H9 (cell line): ENCODE results near the gene PRUNE2. TPM values are rescaled to one million over a fixed set of nuclear protein-coding genes. Genes with fewer than 3 reads are reported as not detected.

Experiments used
- DNase-seq: peaks from one replicate; pipeline ENCODE4 v3.0.0-alpha.2; 2017
- H2AFZ ChIP-seq: one replicate; pipeline ENCODE4 v1.6.1; 2013; ENCODE audit warnings: mild to moderate bottlenecking, low read length, control low read depth, moderate library complexity
- H2AK5ac ChIP-seq: 2 replicates; pipeline ENCODE4 v1.6.1; 2013; ENCODE audit warnings: low read length, control low read depth, mixed read lengths; ENCODE audit not compliant: insufficient read length
- H2BK120ac ChIP-seq: one replicate; pipeline ENCODE4 v1.6.1; 2013; ENCODE audit warnings: low read depth, mild to moderate bottlenecking, low read length, control low read depth, inconsistent platforms; ENCODE audit not compliant: poor library complexity, severe bottlenecking
- H2BK12ac ChIP-seq: 2 replicates; pipeline ENCODE4 v1.6.1; 2013; ENCODE audit warnings: low read length, control low read depth, mixed read lengths, low read depth; ENCODE audit not compliant: insufficient read length
- H2BK15ac ChIP-seq: 2 replicates; pipeline ENCODE4 v1.6.1; 2013; ENCODE audit warnings: low read depth, low read length, control low read depth
- H2BK20ac ChIP-seq: one replicate; pipeline ENCODE4 v1.6.1; 2013; ENCODE audit warnings: low read depth, mild to moderate bottlenecking, low read length, control low read depth, inconsistent platforms; ENCODE audit not compliant: poor library complexity, severe bottlenecking
- H2BK5ac ChIP-seq: 2 replicates; pipeline ENCODE4 v1.6.1; 2013; ENCODE audit warnings: low read length, control low read depth, mixed read lengths; ENCODE audit not compliant: insufficient read length
- H3K14ac ChIP-seq: 2 replicates; pipeline ENCODE4 v1.6.1; 2013; ENCODE audit warnings: low read length, control low read depth; ENCODE audit not compliant: insufficient read depth
- H3K18ac ChIP-seq: 2 replicates; pipeline ENCODE4 v1.6.1; 2013; ENCODE audit warnings: low read depth, mild to moderate bottlenecking, mixed read lengths, low read length, control low read depth; ENCODE audit not compliant: insufficient read length
- H3K23ac ChIP-seq: 2 replicates; pipeline ENCODE4 v1.6.1; 2013; ENCODE audit warnings: low read length, control low read depth, mixed read lengths, low read depth; ENCODE audit not compliant: insufficient read length
- H3K23me2 ChIP-seq: 2 replicates; pipeline ENCODE4 v1.6.1; 2013; ENCODE audit warnings: low read depth, mild to moderate bottlenecking, mixed read lengths, low read length, control low read depth; ENCODE audit not compliant: insufficient read length, poor library complexity, severe bottlenecking
- H3K27ac ChIP-seq: 2 replicates; pipeline ENCODE4 v1.5.1; 2013; ENCODE audit warnings: low read length, control low read depth, mixed read lengths, low read depth; ENCODE audit not compliant: insufficient read length
- H3K27me3 ChIP-seq: 2 replicates; pipeline ENCODE4 v1.6.1; 2013; ENCODE audit warnings: low read length, control low read depth, inconsistent platforms; ENCODE audit not compliant: insufficient read depth
- H3K4ac ChIP-seq: 2 replicates; pipeline ENCODE4 v1.6.1; 2013; ENCODE audit warnings: low read depth, mild to moderate bottlenecking, control low read depth, inconsistent platforms, low read length, moderate library complexity
- H3K4me1 ChIP-seq: 2 replicates; pipeline ENCODE4 v1.6.1; 2013; ENCODE audit warnings: low read length, control low read depth, inconsistent platforms; ENCODE audit not compliant: insufficient read depth
- H3K4me2 ChIP-seq: 2 replicates; pipeline ENCODE4 v1.6.1; 2013; ENCODE audit warnings: low read length, control low read depth, mixed read lengths; ENCODE audit not compliant: insufficient read length, insufficient read depth
- H3K56ac ChIP-seq: 2 replicates; pipeline ENCODE4 v1.6.1; 2013; ENCODE audit warnings: low read depth, mild to moderate bottlenecking, mixed read lengths, low read length, control low read depth; ENCODE audit not compliant: insufficient read length
- H3K79me1 ChIP-seq: 2 replicates; pipeline ENCODE4 v1.6.1; 2013; ENCODE audit warnings: low read depth, mild to moderate bottlenecking, moderate library complexity, low read length, control low read depth, inconsistent platforms; ENCODE audit not compliant: insufficient read depth, poor library complexity, severe bottlenecking
- H3K79me2 ChIP-seq: 2 replicates; pipeline ENCODE4 v1.6.1; 2013; ENCODE audit warnings: low read length, control low read depth, inconsistent platforms; ENCODE audit not compliant: insufficient read depth
- H3K9ac ChIP-seq: 2 replicates; pipeline ENCODE4 v1.6.1; 2013; ENCODE audit warnings: low read length, control low read depth, mixed read lengths; ENCODE audit not compliant: insufficient read length; ENCODE audit errors: extremely low read depth
- H3K9me3 ChIP-seq: one replicate; pipeline ENCODE4 v1.6.1; 2013; ENCODE audit warnings: low read depth, low read length, inconsistent platforms; ENCODE audit not compliant: control insufficient read depth
- H3T11ph ChIP-seq: one replicate; pipeline ENCODE4 v1.6.1; 2013; ENCODE audit warnings: mild to moderate bottlenecking, low read length, control low read depth, inconsistent platforms
- H4K20me1 ChIP-seq: one replicate; pipeline ENCODE4 v1.6.1; 2013; ENCODE audit not compliant: control insufficient read depth, insufficient read length, insufficient read depth
- H4K5ac ChIP-seq: 2 replicates; pipeline ENCODE4 v1.6.1; 2013; ENCODE audit warnings: low read depth, mild to moderate bottlenecking, mixed read lengths, low read length, control low read depth; ENCODE audit not compliant: insufficient read length
- H4K8ac ChIP-seq: replicated peaks from 2 replicates; pipeline ENCODE4 v1.6.1; 2013; ENCODE audit warnings: low read length, control low read depth, mixed read lengths, low read depth; ENCODE audit not compliant: insufficient read length
- H4K91ac ChIP-seq: 2 replicates; pipeline ENCODE4 v1.6.1; 2013; ENCODE audit warnings: low read depth, mild to moderate bottlenecking, moderate library complexity, mixed read lengths, low read length, control low read depth; ENCODE audit not compliant: insufficient read length
- H3K27ac Mint-ChIP-seq, 3 experiments: 2 replicates in 2 of 3; 3 replicates in 1 of 3; pipeline ENCODE4 v1.8.0; 2020 to 2021; ENCODE audit warnings: mixed read lengths in 3 of 3, mild to moderate bottlenecking in 1 of 3, moderate library complexity in 1 of 3
- H3K27me3 Mint-ChIP-seq: 2 replicates; pipeline ENCODE4 v1.8.0; 2021; ENCODE audit warnings: low read depth, mild to moderate bottlenecking, moderate library complexity, mixed read lengths
- H3K36me3 Mint-ChIP-seq, 3 experiments: 2 replicates in 2 of 3; 3 replicates in 1 of 3; pipeline ENCODE4 v1.8.0; 2020 to 2021; ENCODE audit warnings: low read depth in 3 of 3, mixed read lengths in 3 of 3; ENCODE audit not compliant: insufficient read depth in 1 of 3
- H3K4me1 Mint-ChIP-seq, 2 experiments: 2 replicates each; pipeline ENCODE4 v1.8.0; 2020; ENCODE audit warnings: mixed read lengths in 2 of 2
- H3K4me3 Mint-ChIP-seq, 2 experiments: 2 replicates in 1 of 2; 3 replicates in 1 of 2; pipeline ENCODE4 v1.8.0; 2020 to 2021; ENCODE audit warnings: mild to moderate bottlenecking in 2 of 2, mixed read lengths in 2 of 2, moderate library complexity in 1 of 2
- H3K9me3 Mint-ChIP-seq, 2 experiments: 2 replicates in 1 of 2; 3 replicates in 1 of 2; pipeline ENCODE4 v1.8.0; 2020; ENCODE audit warnings: mild to moderate bottlenecking in 2 of 2, mixed read lengths in 2 of 2, moderate library complexity in 1 of 2
- WGBS: extraction: QIAGEN DNeasy Blood & Tissue Kit; methylation state at CpG from one replicate; pipeline ENCODE4 v1.1.7; 2013; ENCODE audit warnings: missing lambda C conversion rate, low lambda C conversion rate, mixed read lengths; ENCODE audit not compliant: insufficient read length; ENCODE audit errors: extremely low coverage; 5-methylcytosine and 5-hydroxymethylcytosine counted together
- total RNA-seq: library from RNA; stranded (reverse); gene quantifications from 2 replicates; pipeline ENCODE4 v1.2.1, GENCODE V29; 2021
- TF ChIP-seq, protein P1 (sequence below): fragments of 200-600 bp; sonication (generic); conservative IDR thresholded peaks from 3 replicates; pipeline ENCODE4 v1.8.0; 2021; ENCODE audit warnings: antibody characterized with exemption, mild to moderate bottlenecking

The PRUNE2 gene
- total RNA-seq, 1 experiment from 2014 or later = 12.1 TPM

DNA sequence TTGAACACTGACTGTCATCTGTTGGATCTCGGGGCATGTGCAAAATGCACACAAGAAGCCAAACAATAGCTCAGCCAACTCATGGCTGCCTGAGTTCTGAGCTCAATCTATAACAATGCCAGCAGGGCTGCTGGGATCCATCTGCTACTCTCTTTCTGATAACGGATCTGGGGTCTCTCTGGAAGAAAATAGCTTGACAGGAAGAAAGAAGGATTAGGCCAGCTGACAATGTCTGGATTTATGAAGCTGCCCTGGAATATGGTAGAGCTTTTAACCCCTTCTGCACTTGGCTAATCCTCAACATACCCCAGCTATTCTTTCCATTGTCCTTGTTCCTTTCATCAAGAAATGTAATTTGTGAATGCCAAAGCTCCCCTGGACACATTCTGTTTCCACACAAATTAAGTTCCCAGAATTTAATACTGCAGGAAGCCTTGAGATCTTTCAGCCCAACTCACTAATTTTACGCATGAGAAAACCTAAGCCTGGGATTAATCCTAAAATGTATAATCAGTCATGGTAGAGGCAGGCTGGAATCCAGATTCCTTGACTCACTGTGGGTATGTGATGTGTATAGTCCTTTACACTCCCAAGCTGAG is 204.4 kb downstream of the PRUNE2 start:
- TF ChIP-seq, protein P1, sequence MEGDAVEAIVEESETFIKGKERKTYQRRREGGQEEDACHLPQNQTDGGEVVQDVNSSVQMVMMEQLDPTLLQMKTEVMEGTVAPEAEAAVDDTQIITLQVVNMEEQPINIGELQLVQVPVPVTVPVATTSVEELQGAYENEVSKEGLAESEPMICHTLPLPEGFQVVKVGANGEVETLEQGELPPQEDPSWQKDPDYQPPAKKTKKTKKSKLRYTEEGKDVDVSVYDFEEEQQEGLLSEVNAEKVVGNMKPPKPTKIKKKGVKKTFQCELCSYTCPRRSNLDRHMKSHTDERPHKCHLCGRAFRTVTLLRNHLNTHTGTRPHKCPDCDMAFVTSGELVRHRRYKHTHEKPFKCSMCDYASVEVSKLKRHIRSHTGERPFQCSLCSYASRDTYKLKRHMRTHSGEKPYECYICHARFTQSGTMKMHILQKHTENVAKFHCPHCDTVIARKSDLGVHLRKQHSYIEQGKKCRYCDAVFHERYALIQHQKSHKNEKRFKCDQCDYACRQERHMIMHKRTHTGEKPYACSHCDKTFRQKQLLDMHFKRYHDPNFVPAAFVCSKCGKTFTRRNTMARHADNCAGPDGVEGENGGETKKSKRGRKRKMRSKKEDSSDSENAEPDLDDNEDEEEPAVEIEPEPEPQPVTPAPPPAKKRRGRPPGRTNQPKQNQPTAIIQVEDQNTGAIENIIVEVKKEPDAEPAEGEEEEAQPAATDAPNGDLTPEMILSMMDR = no peak
- no peak overlapping the region for H3K4ac ChIP-seq
- H3K79me2 ChIP-seq = no peaks in the 10 kb centered on the region
- no peak for DNase-seq
- no peaks in the 10 kb centered on the region for H3K36me3 Mint-ChIP-seq
- H4K91ac ChIP-seq = no peak overlapping the region
- no peaks in the 10 kb centered on the region for H4K20me1 ChIP-seq
- H3K27me3 Mint-ChIP-seq = no peaks in the 10 kb centered on the region
- no peaks in the 10 kb centered on the region for H3K23me2 ChIP-seq
- no peak overlapping the region for H2BK15ac ChIP-seq
- no peak overlapping the region for H2BK5ac ChIP-seq
- no peak overlapping the region for H3K14ac ChIP-seq
- H3K4me1 ChIP-seq = no peaks in the 10 kb centered on the region
- no peak overlapping the region for H3K27ac Mint-ChIP-seq
- WGBS = no CpG with 5 or more reads among the region's 3 CpGs
- no peak overlapping the region for H3K9ac ChIP-seq
- H3K4me1 Mint-ChIP-seq = peaks cover 13 to 17% of the 10 kb centered on the region in 2 experiments
- no peak overlapping the region for H2BK120ac ChIP-seq
- H3K79me1 ChIP-seq = no peaks in the 10 kb centered on the region
- H3K27me3 ChIP-seq = no peaks in the 10 kb centered on the region
- H2AK5ac ChIP-seq = no peak overlapping the region
- H3K23ac ChIP-seq = no peak overlapping the region
- no peak overlapping the region for H2AFZ ChIP-seq
- H3K9me3 Mint-ChIP-seq = no peaks in the 10 kb centered on the region
- no peak overlapping the region for H3K18ac ChIP-seq
- no peak overlapping the region for H3K27ac ChIP-seq
- H2BK12ac ChIP-seq = no peak overlapping the region
- no peak overlapping the region for H4K8ac ChIP-seq
- H3K9me3 ChIP-seq = no peaks in the 10 kb centered on the region
- H3K4me2 ChIP-seq = no peak overlapping the region
- H3K56ac ChIP-seq = no peak overlapping the region
- H2BK20ac ChIP-seq = no peak overlapping the region
- no peak overlapping the region for H4K5ac ChIP-seq
- no peak overlapping the region for H3K4me3 Mint-ChIP-seq
- no peak overlapping the region for H3T11ph ChIP-seq
